ENCODE data around the gene GALT.

GRCh38 chr9:34611251-34611810, 35.1 kb upstream of the GALT start:
- TF ChIP-seq CTCF (IDR thresholded peaks at IDR 0.05): no peak
- TF ChIP-seq POLR2A (IDR thresholded peaks at IDR 0.05): no peak
- TF ChIP-seq POLR2AphosphoS5 (IDR thresholded peaks at IDR 0.05; ENCODE audit: insufficient read depth in 1 of 2, low read depth in 1 of 2): no peak

Data from vagina (tissue), 2 donors.